Mesenchymal stem cell (in vitro differentiated cells and primary cell): ENCODE measurements around the gene TBC1D14.

Experiments used
- DNase-seq: peaks from one replicate; pipeline ENCODE4 v3.0.0-alpha.2; 2013
- H2AFZ ChIP-seq: one replicate; pipeline ENCODE4 v1.6.1; 2013; ENCODE audit warnings: low read depth, mild to moderate bottlenecking, control low read depth, inconsistent platforms, low read length, moderate library complexity
- H2AK5ac ChIP-seq: 2 replicates; pipeline ENCODE4 v1.6.1; 2013; ENCODE audit warnings: low read length, moderate library complexity, mild to moderate bottlenecking, inconsistent platforms; ENCODE audit not compliant: severe bottlenecking
- H2BK120ac ChIP-seq: one replicate; pipeline ENCODE4 v1.6.1; 2013; ENCODE audit warnings: low read depth, mild to moderate bottlenecking, inconsistent platforms, low read length, moderate library complexity
- H2BK12ac ChIP-seq, 2 experiments: one replicate each; pipeline ENCODE4 v1.6.1; 2013; ENCODE audit warnings: inconsistent platforms in 2 of 2, low read length in 2 of 2, mild to moderate bottlenecking in 2 of 2, moderate library complexity in 2 of 2, control low read depth in 1 of 2
- H2BK15ac ChIP-seq: one replicate; pipeline ENCODE4 v1.6.1; 2013; ENCODE audit warnings: mild to moderate bottlenecking, low read depth, inconsistent platforms; ENCODE audit not compliant: poor library complexity, severe bottlenecking
- H2BK5ac ChIP-seq: 2 replicates; pipeline ENCODE4 v1.6.1; 2013; ENCODE audit warnings: low read depth, mild to moderate bottlenecking, low read length, control low read depth, inconsistent platforms; ENCODE audit not compliant: poor library complexity, severe bottlenecking
- H3K14ac ChIP-seq, 2 experiments: one replicate each; pipeline ENCODE4 v1.6.1; 2013; ENCODE audit warnings: inconsistent platforms in 2 of 2, low read length in 2 of 2, control low read depth in 1 of 2, mild to moderate bottlenecking in 1 of 2, moderate library complexity in 1 of 2
- H3K18ac ChIP-seq, 2 experiments: one replicate each; pipeline ENCODE4 v1.6.1; 2013; ENCODE audit warnings: inconsistent platforms in 2 of 2, low read length in 2 of 2, control low read depth in 1 of 2, low read depth in 1 of 2, mild to moderate bottlenecking in 1 of 2
- H3K23ac ChIP-seq, 2 experiments: one replicate each; pipeline ENCODE4 v1.6.1; 2013; ENCODE audit warnings: inconsistent platforms in 2 of 2, low read length in 2 of 2, mild to moderate bottlenecking in 2 of 2, moderate library complexity in 2 of 2, control low read depth in 1 of 2
- H3K27ac ChIP-seq: 2 replicates; pipeline ENCODE4 v1.5.1; 2013; ENCODE audit warnings: mild to moderate bottlenecking, moderate library complexity, low read length, control low read depth, inconsistent platforms; ENCODE audit not compliant: poor library complexity, severe bottlenecking
- H3K27me3 ChIP-seq, 2 experiments: 2 replicates each; pipeline versions ENCODE4 v1.6.1 to v1.7.0; 2013; ENCODE audit warnings: low read length in 2 of 2, mild to moderate bottlenecking in 2 of 2, moderate library complexity in 2 of 2, control low read depth in 1 of 2, inconsistent platforms in 1 of 2; ENCODE audit not compliant: control insufficient read depth in 1 of 2, insufficient read depth in 1 of 2
- H3K36me3 ChIP-seq, 2 experiments: 2 replicates each; pipeline versions ENCODE4 v1.6.1 to v1.7.0; 2013; ENCODE audit warnings: low read length in 2 of 2, control low read depth in 1 of 2, inconsistent platforms in 1 of 2, low read depth in 1 of 2, mild to moderate bottlenecking in 1 of 2; ENCODE audit not compliant: insufficient read depth in 2 of 2, control insufficient read depth in 1 of 2
- H3K4ac ChIP-seq, 2 experiments: one replicate each; pipeline ENCODE4 v1.6.1; 2013; ENCODE audit warnings: inconsistent platforms in 2 of 2, low read length in 2 of 2, mild to moderate bottlenecking in 2 of 2, moderate library complexity in 2 of 2, control low read depth in 1 of 2, low read depth in 1 of 2
- H3K4me1 ChIP-seq: 2 replicates; pipeline ENCODE4 v1.6.1; 2013; ENCODE audit warnings: low read depth, low read length, control low read depth; ENCODE audit not compliant: control insufficient read depth, insufficient read depth
- H3K4me2 ChIP-seq: 2 replicates; pipeline ENCODE4 v1.6.1; 2013; ENCODE audit warnings: low read length, mild to moderate bottlenecking, inconsistent platforms; ENCODE audit not compliant: poor library complexity, severe bottlenecking
- H3K4me3 ChIP-seq, 2 experiments: 2 replicates each; pipeline versions ENCODE4 v1.5.1 to v1.7.0; 2013; ENCODE audit warnings: low read length in 2 of 2, mild to moderate bottlenecking in 2 of 2, control low read depth in 1 of 2, low read depth in 1 of 2; ENCODE audit not compliant: insufficient read depth in 1 of 2
- H3K79me1 ChIP-seq: replicated peaks from 2 replicates; pipeline ENCODE4 v1.6.1; 2013; ENCODE audit warnings: mild to moderate bottlenecking, control low read depth, low read length, inconsistent platforms; ENCODE audit not compliant: poor library complexity, severe bottlenecking
- H3K9ac ChIP-seq: 2 replicates; pipeline ENCODE4 v1.7.0; 2013; ENCODE audit warnings: mild to moderate bottlenecking, low read length, moderate library complexity
- H3K9me3 ChIP-seq: 2 replicates; pipeline ENCODE4 v1.7.0; 2013; ENCODE audit warnings: mild to moderate bottlenecking, low read length; ENCODE audit not compliant: control insufficient read depth
- H4K8ac ChIP-seq: one replicate; pipeline ENCODE4 v1.6.1; 2013; ENCODE audit warnings: inconsistent platforms, mild to moderate bottlenecking, low read length, moderate library complexity
- H4K91ac ChIP-seq: one replicate; pipeline ENCODE4 v1.6.1; 2013; ENCODE audit warnings: mild to moderate bottlenecking, low read length, inconsistent platforms
- WGBS: methylation state at CpG from one replicate; pipeline ENCODE4 v1.1.7; 2013; ENCODE audit warnings: mixed read lengths; 5-methylcytosine and 5-hydroxymethylcytosine counted together

Gene TBC1D14

GRCh38 chr4:6938237-6938636 is 28.6 kb downstream of the TBC1D14 start:
- H3K79me1 ChIP-seq = peaks cover 36% of the 10 kb centered on the region
- H3K4me2 ChIP-seq = no peak overlapping the region
- peaks cover 5% of the 10 kb centered on the region for H3K9me3 ChIP-seq
- peak overlapping the region; percentile 20 for H2AK5ac ChIP-seq
- peak overlapping the region; percentile 17 to 29 for H3K4ac ChIP-seq
- H3K9ac ChIP-seq = no peak overlapping the region
- no peaks in the 10 kb centered on the region for H3K27me3 ChIP-seq
- peaks cover 0 to 4% of the 10 kb centered on the region in 2 experiments for H3K36me3 ChIP-seq
- no peak overlapping the region for H2BK5ac ChIP-seq
- peak overlapping the region in 1 of 2 experiments; percentile 73 for H3K14ac ChIP-seq
- H3K23ac ChIP-seq = no peak overlapping the region
- peak overlapping the region; percentile 84 for H4K8ac ChIP-seq
- 59% methylated on average over 7 of the region's 7 CpGs for WGBS
- H3K18ac ChIP-seq = peak overlapping the region; percentile 62 to 85
- H4K91ac ChIP-seq = peak overlapping the region; percentile 84
- H2AFZ ChIP-seq = no peak overlapping the region
- H3K4me3 ChIP-seq = no peak overlapping the region
- no peak overlapping the region for H2BK120ac ChIP-seq
- peaks cover 46% of the 10 kb centered on the region for H3K4me1 ChIP-seq
- peak overlapping the region; percentile 1 for H2BK15ac ChIP-seq
- H2BK12ac ChIP-seq = peak overlapping the region; percentile 69 to 82
- no peak overlapping the region for H3K27ac ChIP-seq
- DNase-seq = no peak

- peak overlapping the region; percentile 84 for H4K91ac ChIP-seq
Measured at GRCh38 chr4:6938647-6939271, 29.1 kb downstream of the TBC1D14 start.

GRCh38 chr4:6939761-6940743 is 30.4 kb downstream of the TBC1D14 start:
- peak overlapping the region; percentile 85 for H4K8ac ChIP-seq
- H2BK5ac ChIP-seq = no peak overlapping the region
- H3K27ac ChIP-seq = no peak overlapping the region
- H2AK5ac ChIP-seq = peak overlapping the region; percentile 75
- peak overlapping the region; percentile 98 to 100 for H2BK12ac ChIP-seq
- H3K14ac ChIP-seq = peak overlapping the region in 1 of 2 experiments; percentile 23
- WGBS = 86% methylated on average over 24 of the region's 24 CpGs
- peak overlapping the region; percentile 11 for H2BK120ac ChIP-seq
- no peak overlapping the region for H3K23ac ChIP-seq
- H3K4me3 ChIP-seq = no peak overlapping the region
- H3K9me3 ChIP-seq = no peaks in the 10 kb centered on the region
- peak overlapping the region; percentile 54 to 96 for H3K4ac ChIP-seq
- peak overlapping the region; percentile 12 for H2BK15ac ChIP-seq
- peak overlapping the region; percentile 99 for H4K91ac ChIP-seq
- no peak for DNase-seq
- H3K4me1 ChIP-seq = peaks cover 59% of the 10 kb centered on the region
- no peak overlapping the region for H2AFZ ChIP-seq
- no peaks in the 10 kb centered on the region for H3K36me3 ChIP-seq
- no peaks in the 10 kb centered on the region for H3K27me3 ChIP-seq
- no peak overlapping the region for H3K4me2 ChIP-seq
- H3K79me1 ChIP-seq = peaks cover 37% of the 10 kb centered on the region
- peak overlapping the region; percentile 41 to 79 for H3K18ac ChIP-seq
- H3K9ac ChIP-seq = no peak overlapping the region

More at GRCh38 chr4:6938647-6939271, 29.1 kb downstream of the TBC1D14 start:
- Histone ChIP-seq H3K14ac (peak overlapping the region in 1 of 2 experiments; percentile 13), H2BK15ac (no peak overlapping the region), H2BK5ac (no peak overlapping the region), H2AK5ac (no peak overlapping the region), H3K79me1 (peaks cover 38% of the 10 kb centered on the region), H3K27ac (no peak overlapping the region), H2AFZ (no peak overlapping the region), H4K8ac (peak overlapping the region; percentile 84), H3K9ac (no peak overlapping the region), H3K4ac (peak overlapping the region in 1 of 2 experiments; percentile 29), H3K4me3 (no peak overlapping the region), H3K4me1 (peaks cover 50% of the 10 kb centered on the region), H2BK120ac (no peak overlapping the region), H3K4me2 (no peak overlapping the region), H2BK12ac (peak overlapping the region in 1 of 2 experiments; percentile 82), H3K36me3 (peaks cover 0 to 4% of the 10 kb centered on the region in 2 experiments), H3K23ac (no peak overlapping the region), H3K18ac (peak overlapping the region; percentile 42 to 85), H3K9me3 (no peaks in the 10 kb centered on the region), H3K27me3 (no peaks in the 10 kb centered on the region)
- DNase-seq = no peak
- WGBS = 93% methylated on average over 20 of the region's 20 CpGs

DNA sequence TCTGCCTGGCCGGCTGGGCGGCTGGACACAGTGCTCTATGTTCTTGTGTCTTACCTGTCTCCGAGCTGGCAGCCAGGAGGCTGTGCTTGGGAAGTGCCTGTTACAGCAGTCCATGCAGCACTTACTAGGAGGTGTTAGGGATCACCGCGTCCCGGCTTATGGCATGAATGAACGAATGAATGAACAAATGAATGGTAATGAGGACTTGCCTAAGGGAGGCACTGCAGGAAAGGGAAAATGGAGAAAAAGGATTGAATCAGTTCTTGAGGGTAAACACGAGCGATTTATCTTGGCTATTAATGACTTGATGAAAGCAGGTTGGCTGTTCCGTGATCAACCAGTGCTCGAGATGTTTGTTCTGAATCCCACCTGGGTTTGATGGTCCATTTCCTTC is 31.1 kb downstream of the TBC1D14 start:
- 93% methylated on average over 11 of the region's 11 CpGs for WGBS
- H2AFZ ChIP-seq = no peak overlapping the region
- H3K23ac ChIP-seq = no peak overlapping the region
- no peak overlapping the region for H2BK5ac ChIP-seq
- H3K4me3 ChIP-seq = no peak overlapping the region
- peaks cover 37% of the 10 kb centered on the region for H3K79me1 ChIP-seq
- peak overlapping the region in 1 of 2 experiments; percentile 23 for H3K14ac ChIP-seq
- H2BK120ac ChIP-seq = peak overlapping the region; percentile 11
- peak overlapping the region; percentile 75 for H2AK5ac ChIP-seq
- peak overlapping the region; percentile 99 for H4K91ac ChIP-seq
- peaks cover 59% of the 10 kb centered on the region for H3K4me1 ChIP-seq
- H3K4me2 ChIP-seq = no peak overlapping the region
- H3K9me3 ChIP-seq = no peaks in the 10 kb centered on the region
- H3K9ac ChIP-seq = no peak overlapping the region
- peak overlapping the region; percentile 77 for H2BK15ac ChIP-seq
- no peaks in the 10 kb centered on the region for H3K36me3 ChIP-seq
- no peaks in the 10 kb centered on the region for H3K27me3 ChIP-seq
- peak overlapping the region; percentile 54 to 96 for H3K4ac ChIP-seq
- peak overlapping the region; percentile 41 to 79 for H3K18ac ChIP-seq
- H4K8ac ChIP-seq = peak overlapping the region; percentile 85
- no peak for DNase-seq
- H3K27ac ChIP-seq = no peak overlapping the region
- peak overlapping the region; percentile 98 to 100 for H2BK12ac ChIP-seq
